Heart left ventricle (tissue), 16 donors: ENCODE results near the gene ROR1. TPM values are rescaled to one million over a fixed set of nuclear protein-coding genes. Genes with fewer than 3 reads are reported as not detected.

ENCODE experiments used
- ATAC-seq, 4 donors: fragments of 200-7000 bp; cut with Tn5 transposase; one replicate each; pipeline ENCODE4 v1.9.1; 2020 to 2022; ENCODE audit warnings: moderate library complexity in 4 of 4, mild to moderate bottlenecking in 3 of 4, moderate number of reproducible peaks in 1 of 4
- DNase-seq, 5 donors: peaks; one replicate each; pipeline ENCODE4 v3.0.0-alpha.2; 2020
- H3K27ac ChIP-seq, 12 donors: fragments of 200-600 bp; sonication (generic) in 4 of 12; one replicate each; pipeline versions ENCODE4 v1.5.0 to v1.8.0; 2016 to 2022; ENCODE audit warnings: mild to moderate bottlenecking in 2 of 12
- H3K27me3 ChIP-seq, 9 donors: fragments of 200-600 bp; sonication (generic) in 2 of 9; one replicate each; pipeline versions ENCODE4 v1.5.1 to v1.8.0; 2016 to 2022; ENCODE audit warnings: mild to moderate bottlenecking in 3 of 9
- H3K36me3 ChIP-seq, 9 donors: fragments of 200-600 bp; sonication (generic) in 2 of 9; one replicate each; pipeline versions ENCODE4 v1.5.0 to v1.8.0; 2018 to 2022; ENCODE audit warnings: mild to moderate bottlenecking in 2 of 9
- H3K4me1 ChIP-seq, 12 donors: fragments of 200-600 bp; sonication (generic) in 4 of 12; one replicate each; pipeline versions ENCODE4 v1.5.0 to v1.8.0; 2016 to 2022; ENCODE audit warnings: mild to moderate bottlenecking in 3 of 12
- H3K4me3 ChIP-seq, 12 donors: fragments of 200-600 bp; sonication (generic) in 4 of 12; one replicate each; pipeline versions ENCODE4 v1.5.0 to v1.8.0; 2017 to 2022; ENCODE audit warnings: mild to moderate bottlenecking in 9 of 12, moderate library complexity in 4 of 12
- H3K9me3 ChIP-seq, 12 donors: fragments of 200-600 bp; sonication (generic) in 4 of 12; one replicate each; pipeline versions ENCODE4 v1.5.0 to v1.8.0; 2016 to 2022; ENCODE audit warnings: mild to moderate bottlenecking in 1 of 12
- CTCF ChIP-seq, 12 donors: fragments of 200-600 bp; sonication (generic) in 4 of 12; IDR thresholded peaks; one replicate each; pipeline versions ENCODE4 v1.5.0 to v1.8.0; 2018 to 2022; ENCODE audit warnings: antibody characterized with exemption in 12 of 12, mild to moderate bottlenecking in 5 of 12
- POLR2A ChIP-seq, 2 donors: fragments of 450-650 bp; IDR thresholded peaks; one replicate each; pipeline ENCODE4 v1.6.1; 2017; ENCODE audit warnings: antibody characterized with exemption in 2 of 2, mild to moderate bottlenecking in 2 of 2, moderate library complexity in 2 of 2
- WGBS, 4 donors: extraction: QIAGEN DNeasy Blood & Tissue Kit in 2 of 4; methylation state at CpG; one replicate each; pipeline versions ENCODE4 v1.1.5 to v1.1.7; 2013 to 2018; 5-methylcytosine and 5-hydroxymethylcytosine counted together
- intact Hi-C, 10 donors: fragments of 100-400 bp; cut with DNase I; formaldehyde crosslinking; loops; one replicate each; pipeline versions ENCODE4 v1.11.1 to v1.14.2; 2022
- polyA plus RNA-seq, 2 donors: library from polyadenylated mRNA; stranded (reverse); fragments of 200-250 nt; gene quantifications; one replicate each; pipeline ENCODE4 v1.2.3, GENCODE V29; 2013
- total RNA-seq, 9 donors: library from RNA; depleted of rRNA in 2 of 9; stranded (reverse); fragments of >200 nt in 2 of 9; fragmentation: NEBNext Ultra II Directional in 3 of 9; extraction: Animal tissue kit (Norgen Biotek cat#: 25700) in 3 of 9; gene quantifications; one replicate each; pipeline versions ENCODE4 v1.1.0 to v1.2.4, GENCODE V29; 2016 to 2023
- donor health status: ischemic (EF 13 %, LVEDD 7.1; RV severe dilation, severe dysfunction).
- donor health status: healthy with polysubstance abuse.
- donor health status: DM: no; HTN: yes; CAD: no.
- donor health status: DM: no; HTN: no; CAD: no.
- donor health status: ischemic (EF 25% LVEDD 6.9; RV normal size, moderate dysfunction).
- donor health status: ischemic (EF 25% LVEDD 5.7; RV mildly dilated, moderate dysfunction).
- donor health status: healthy.
- donor health status: DM: yes; HTN: yes; CAD: no.
- donor health status: ischemic (EF 35%, LVEDD 5.7; RV mildly dilated, moderate dysfunction).
- donor health status: nonischemic (EF 11% LVEDD 7.7; RV severe dilation, severe dysfunction).
- donor health status: DM: yes; HTN: yes; CAD: no.
- donor health status: PGD.
- donor health status: ischemic (EF 29% LVEDD 5.4; RV normal size, mild dysfunction).
- donor health status: nonischemic (EF 23%, LVEDD 6.1; RV moderate dilation, normal function).

ROR1 gene
- total and polyA plus RNA-seq, 11 donors = 4.1 to 35.3 (median 19.3) TPM

DNA sequence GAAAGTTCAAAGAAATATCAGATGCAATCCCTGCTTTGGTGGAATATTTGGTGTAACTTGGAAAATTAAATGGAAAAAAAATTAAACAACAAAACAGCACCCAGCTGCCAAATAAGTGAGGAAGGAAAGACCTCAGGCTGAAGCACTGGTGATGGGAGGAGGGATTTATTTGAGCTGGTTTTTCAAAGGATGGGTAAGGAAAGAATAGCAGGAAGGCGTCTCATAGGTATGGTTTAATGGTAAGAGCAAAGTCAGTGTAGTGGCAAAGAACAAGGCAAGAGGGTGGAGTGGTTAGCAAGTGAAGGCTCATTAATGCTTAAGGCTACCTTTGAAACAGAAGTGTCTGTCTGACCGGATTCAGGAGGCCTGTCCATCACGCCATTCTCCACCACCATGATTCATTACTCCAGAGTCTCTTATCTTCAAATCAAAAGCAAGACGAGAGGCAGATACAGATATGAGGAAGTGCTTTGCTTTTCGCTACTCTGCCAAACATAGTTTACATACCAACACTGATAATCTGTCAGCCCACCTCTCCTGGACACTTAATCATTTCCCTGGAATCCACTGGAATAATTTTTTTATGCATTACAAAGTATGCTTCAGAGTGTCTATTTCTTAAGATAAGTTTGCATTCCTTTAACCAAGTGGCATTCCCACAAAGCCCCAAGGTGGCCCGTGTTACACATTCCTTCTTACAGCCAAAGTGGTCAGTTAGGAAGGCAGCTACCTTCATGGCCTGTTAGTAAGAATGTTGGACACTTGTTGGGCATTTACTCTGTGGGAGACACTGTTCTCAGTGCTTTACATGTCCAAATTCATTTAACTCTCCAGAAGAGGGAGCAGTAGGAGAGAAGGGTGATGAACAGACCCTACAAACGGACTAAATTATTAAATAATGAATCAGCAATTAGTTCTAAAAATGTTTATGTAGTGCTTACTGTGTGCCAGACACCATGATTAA lies 146.6 kb downstream of the ROR1 start:
- no peak overlapping the region for H3K4me3 ChIP-seq
- peak overlapping the region in 9 of 12 donors; percentile 13 to 90 (median 85) for H3K27ac ChIP-seq
- peaks cover 0 to 62% (median 24%) of the 10 kb centered on the region in 12 donors for H3K4me1 ChIP-seq
- H3K9me3 ChIP-seq = no peaks in the 10 kb centered on the region
- DNase-seq = no peak
- TF ChIP-seq POLR2A (IDR thresholded peaks at IDR 0.05) (no peak), CTCF (IDR thresholded peaks at IDR 0.05) (peak in 5 of 12 donors; percentile 12 to 35 (median 19))
- H3K36me3 ChIP-seq = no peaks in the 10 kb centered on the region
- no peaks in the 10 kb centered on the region for H3K27me3 ChIP-seq
- WGBS, 4 donors = 49 to 56% (median 51%) methylated on average over 7 of the region's 7 CpGs
- intact Hi-C loops = loop anchor here in 5 of 10 donors (5.0 to 10.0 kb wide), 7 partner anchors 114 to 226 kb away; partner anchors contain the start of gene ROR1 (in 1 of the 5)
- ATAC-seq = no peak

DNA sequence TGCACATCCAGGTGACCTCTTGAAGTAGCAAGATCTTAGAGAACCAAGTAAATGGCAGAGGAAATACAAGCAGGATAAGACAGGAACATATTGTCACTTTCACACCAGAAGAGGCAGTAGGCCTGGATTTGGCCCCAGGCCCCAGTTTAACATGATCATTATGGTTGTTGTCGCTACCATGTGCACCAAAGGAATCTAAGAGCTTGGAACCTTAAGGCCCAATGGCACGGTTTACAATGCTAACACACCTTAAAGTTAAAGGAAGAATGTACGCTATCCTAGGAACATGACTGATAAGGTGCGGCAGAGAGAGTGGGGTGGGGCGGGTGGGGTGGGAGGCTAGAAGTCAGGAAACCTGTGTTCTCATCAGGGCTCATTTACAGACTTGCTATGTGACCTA lies 147.5 kb downstream of the ROR1 start:
- no peaks in the 10 kb centered on the region for H3K9me3 ChIP-seq
- no peak for TF ChIP-seq CTCF (IDR thresholded peaks at IDR 0.05)
- no peak for TF ChIP-seq POLR2A (IDR thresholded peaks at IDR 0.05)
- DNase-seq (no peak), ATAC-seq (no peak)
- H3K36me3 ChIP-seq = no peaks in the 10 kb centered on the region
- peaks cover 0 to 62% (median 21%) of the 10 kb centered on the region in 12 donors for H3K4me1 ChIP-seq
- H3K4me3 ChIP-seq = no peak overlapping the region
- H3K27me3 ChIP-seq = no peaks in the 10 kb centered on the region
- intact Hi-C loops = loop anchor here in 5 of 10 donors (5.0 to 10.0 kb wide), 7 partner anchors 113 to 227 kb away; partner anchors contain the start of gene ROR1 (in 1 of the 5)
- H3K27ac ChIP-seq = peak overlapping the region in 10 of 12 donors; percentile 66 to 90 (median 82)
- WGBS, 4 donors = 65 to 74% (median 70%) methylated on average over 5 of the region's 5 CpGs

DNA sequence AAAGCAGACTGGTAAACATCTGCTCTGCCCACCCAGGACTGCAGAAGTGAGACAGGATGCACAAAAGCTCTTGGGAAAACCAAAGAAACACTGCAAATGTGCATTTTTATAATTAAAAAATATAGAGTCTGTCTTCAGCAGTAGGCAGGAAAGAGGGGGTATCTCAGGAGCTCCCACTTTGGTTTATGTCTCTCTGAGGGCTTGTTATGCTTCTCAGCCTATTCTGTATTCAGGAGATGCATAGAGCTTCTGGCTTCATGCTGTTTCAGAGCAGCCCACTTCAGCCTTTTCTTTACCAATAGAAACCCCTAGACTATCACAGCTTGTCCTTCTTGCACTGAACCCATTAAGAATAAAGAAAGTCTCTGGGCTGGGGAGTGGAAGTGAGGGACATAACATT lies 148.0 kb downstream of the ROR1 start:
- Histone ChIP-seq H3K27me3 (no peaks in the 10 kb centered on the region), H3K4me1 (peaks cover 0 to 58% (median 20%) of the 10 kb centered on the region in 12 donors), H3K9me3 (no peaks in the 10 kb centered on the region), H3K27ac (peak overlapping the region in 11 of 12 donors; percentile 40 to 90 (median 80)), H3K36me3 (no peaks in the 10 kb centered on the region), H3K4me3 (no peak overlapping the region)
- intact Hi-C loops = loop anchor here in 5 of 10 donors (5.0 to 10.0 kb wide), 7 partner anchors 113 to 227 kb away; partner anchors contain the start of gene ROR1 (in 1 of the 5)
- ATAC-seq (no peak), DNase-seq (no peak)
- TF ChIP-seq POLR2A (IDR thresholded peaks at IDR 0.05) (no peak), CTCF (IDR thresholded peaks at IDR 0.05) (no peak)

DNA sequence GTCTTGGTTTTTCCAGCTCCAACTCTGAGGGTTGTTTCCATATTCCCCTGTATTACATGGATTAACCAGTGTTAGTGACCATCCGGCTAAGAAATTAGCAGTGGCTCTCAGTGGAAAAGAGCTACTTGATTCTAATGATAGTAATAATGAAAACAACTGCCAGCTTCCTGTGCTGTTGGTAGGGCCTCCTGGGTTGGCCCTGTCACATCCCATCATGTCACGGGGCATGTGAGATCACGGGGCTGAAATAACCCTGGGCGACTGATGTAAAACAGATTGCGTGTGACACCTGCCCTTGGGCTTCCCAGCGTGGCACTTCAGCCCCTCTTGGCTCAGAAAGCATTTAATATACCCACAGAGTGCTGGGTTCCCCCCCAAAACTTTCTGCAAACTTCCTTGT lies 149.0 kb downstream of the ROR1 start:
- 48 to 59% (median 53%) methylated on average over 6 of the region's 6 CpGs for WGBS, 4 donors
- Histone ChIP-seq H3K9me3 (no peaks in the 10 kb centered on the region), H3K4me1 (peaks cover 0 to 60% (median 21%) of the 10 kb centered on the region in 12 donors), H3K27ac (peak overlapping the region; percentile 42 to 90 (median 80)), H3K27me3 (no peaks in the 10 kb centered on the region), H3K4me3 (no peak overlapping the region), H3K36me3 (no peaks in the 10 kb centered on the region)
- DNase-seq = peak in 4 of 5 donors; percentile 69 to 79 (median 72)
- ATAC-seq = peak; percentile 79 to 93 (median 92)
- TF ChIP-seq POLR2A (IDR thresholded peaks at IDR 0.05) (peak in 1 of 2 donors; percentile 13), CTCF (IDR thresholded peaks at IDR 0.05) (no peak)
- intact Hi-C loops = loop anchor here in 5 of 10 donors (5.0 to 10.0 kb wide), 7 partner anchors 112 to 228 kb away; partner anchors contain the start of gene ROR1 (in 1 of the 5)
